ACC112 (cell line): ENCODE data around the gene CALN1.

Source experiments
- H2AFZ ChIP-seq: fragments of 200-600 bp; sonication (generic); one replicate; pipeline ENCODE4 v1.6.0; 2017; ENCODE audit warnings: antibody characterized with exemption, low read length; ENCODE audit not compliant: unreplicated experiment
- H3K27ac ChIP-seq: fragments of 200-600 bp; sonication (generic); 2 replicates; pipeline ENCODE4 v1.5.1; 2014; ENCODE audit warnings: low read depth, mild to moderate bottlenecking, antibody characterized with exemption, low read length, moderate library complexity
- H3K27me3 ChIP-seq: fragments of 200-600 bp; sonication (generic); 2 replicates; pipeline ENCODE4 v1.6.1; 2014; ENCODE audit warnings: mild to moderate bottlenecking, antibody characterized with exemption, low read length, moderate library complexity, mixed read lengths; ENCODE audit not compliant: insufficient read depth
- H3K36me3 ChIP-seq: fragments of 200-600 bp; sonication (generic); 2 replicates; pipeline ENCODE4 v1.6.1; 2016; ENCODE audit warnings: mild to moderate bottlenecking, antibody characterized with exemption, low read length, moderate library complexity, mixed read lengths; ENCODE audit not compliant: insufficient read depth
- H3K4me1 ChIP-seq: fragments of 200-600 bp; sonication (generic); one replicate; pipeline ENCODE4 v1.6.1; 2016; ENCODE audit warnings: low read length, mixed read lengths; ENCODE audit not compliant: insufficient read depth, unreplicated experiment, control insufficient read depth
- H3K4me3 ChIP-seq: fragments of 200-600 bp; sonication (generic); 2 replicates; pipeline ENCODE4 v1.5.1; 2014; ENCODE audit warnings: mild to moderate bottlenecking, low read depth, low read length
- H3K79me2 ChIP-seq: fragments of 200-600 bp; sonication (generic); one replicate; pipeline ENCODE4 v1.6.0; 2016; ENCODE audit warnings: low read length; ENCODE audit not compliant: control insufficient read depth, unreplicated experiment, insufficient read depth

The CALN1 gene

GRCh38 chr7:71770269-71770907 is 641.8 kb downstream of the CALN1 start:
- Histone ChIP-seq H2AFZ (no peak overlapping the region), H3K79me2 (no peaks in the 10 kb centered on the region), H3K27ac (no peak overlapping the region), H3K4me3 (no peak overlapping the region), H3K4me1 (no peaks in the 10 kb centered on the region), H3K27me3 (no peaks in the 10 kb centered on the region), H3K36me3 (no peaks in the 10 kb centered on the region)

GRCh38 chr7:71769326-71769725 is 642.8 kb downstream of the CALN1 start:
- H3K79me2 ChIP-seq = no peaks in the 10 kb centered on the region
- H3K4me1 ChIP-seq = no peaks in the 10 kb centered on the region
- no peaks in the 10 kb centered on the region for H3K27me3 ChIP-seq
- H2AFZ ChIP-seq = no peak overlapping the region
- H3K36me3 ChIP-seq = no peaks in the 10 kb centered on the region
- H3K4me3 ChIP-seq = no peak overlapping the region
- no peak overlapping the region for H3K27ac ChIP-seq

- Histone ChIP-seq H3K4me1 (no peaks in the 10 kb centered on the region), H3K27me3 (no peaks in the 10 kb centered on the region), H2AFZ (no peak overlapping the region), H3K27ac (no peak overlapping the region), H3K36me3 (no peaks in the 10 kb centered on the region), H3K79me2 (no peaks in the 10 kb centered on the region), H3K4me3 (no peak overlapping the region)
These were observed 643.7 kb downstream of the CALN1 start for GRCh38 chr7:71768450-71768849.

GRCh38 chr7:71766016-71766415 is 646.1 kb downstream of the CALN1 start:
- Histone ChIP-seq H3K4me3 (no peak overlapping the region), H3K4me1 (no peaks in the 10 kb centered on the region), H2AFZ (no peak overlapping the region), H3K36me3 (no peaks in the 10 kb centered on the region), H3K27me3 (no peaks in the 10 kb centered on the region), H3K79me2 (no peaks in the 10 kb centered on the region), H3K27ac (no peak overlapping the region)

GRCh38 chr7:71761336-71761735 is 650.8 kb downstream of the CALN1 start:
- H2AFZ ChIP-seq = no peak overlapping the region
- no peaks in the 10 kb centered on the region for H3K79me2 ChIP-seq
- no peak overlapping the region for H3K27ac ChIP-seq
- no peaks in the 10 kb centered on the region for H3K4me1 ChIP-seq
- H3K4me3 ChIP-seq = no peak overlapping the region
- H3K27me3 ChIP-seq = no peaks in the 10 kb centered on the region
- H3K36me3 ChIP-seq = no peaks in the 10 kb centered on the region

GRCh38 chr7:71754828-71755227 is 657.3 kb downstream of the CALN1 start:
- Histone ChIP-seq H3K27me3 (peaks cover 3% of the 10 kb centered on the region; the same call in 1 of the 2 replicates), H3K27ac (no peak overlapping the region), H2AFZ (no peak overlapping the region), H3K4me3 (no peak overlapping the region), H3K79me2 (no peaks in the 10 kb centered on the region), H3K4me1 (no peaks in the 10 kb centered on the region), H3K36me3 (no peaks in the 10 kb centered on the region)

GRCh38 chr7:71753956-71754664 is 658.0 kb downstream of the CALN1 start:
- Histone ChIP-seq H2AFZ (no peak overlapping the region), H3K4me3 (no peak overlapping the region), H3K27ac (no peak overlapping the region), H3K4me1 (no peaks in the 10 kb centered on the region), H3K79me2 (no peaks in the 10 kb centered on the region), H3K36me3 (no peaks in the 10 kb centered on the region), H3K27me3 (peaks cover 3% of the 10 kb centered on the region; the same call in 1 of the 2 replicates)

GRCh38 chr7:71753236-71753635 is 658.9 kb downstream of the CALN1 start:
- Histone ChIP-seq H2AFZ (no peak overlapping the region), H3K36me3 (no peaks in the 10 kb centered on the region), H3K27me3 (peaks cover 3% of the 10 kb centered on the region; the same call in 1 of the 2 replicates), H3K4me1 (no peaks in the 10 kb centered on the region), H3K79me2 (no peaks in the 10 kb centered on the region), H3K4me3 (no peak overlapping the region), H3K27ac (no peak overlapping the region)

- H3K4me3 ChIP-seq = no peak overlapping the region
- peaks cover 3% of the 10 kb centered on the region; the same call in 1 of the 2 replicates for H3K27me3 ChIP-seq
- H2AFZ ChIP-seq = no peak overlapping the region
- H3K36me3 ChIP-seq = no peaks in the 10 kb centered on the region
- H3K27ac ChIP-seq = no peak overlapping the region
- no peaks in the 10 kb centered on the region for H3K79me2 ChIP-seq
- no peaks in the 10 kb centered on the region for H3K4me1 ChIP-seq
These were observed 659.8 kb downstream of the CALN1 start for GRCh38 chr7:71752171-71752935.

GRCh38 chr7:71750290-71750689 is 661.8 kb downstream of the CALN1 start:
- no peak overlapping the region for H3K4me3 ChIP-seq
- no peaks in the 10 kb centered on the region for H3K36me3 ChIP-seq
- no peak overlapping the region for H3K27ac ChIP-seq
- H3K79me2 ChIP-seq = no peaks in the 10 kb centered on the region
- H2AFZ ChIP-seq = no peak overlapping the region
- no peaks in the 10 kb centered on the region for H3K4me1 ChIP-seq
- peaks cover 3% of the 10 kb centered on the region; the same call in 1 of the 2 replicates for H3K27me3 ChIP-seq
